ENCODE results near the gene KANSL1L.

DNA sequence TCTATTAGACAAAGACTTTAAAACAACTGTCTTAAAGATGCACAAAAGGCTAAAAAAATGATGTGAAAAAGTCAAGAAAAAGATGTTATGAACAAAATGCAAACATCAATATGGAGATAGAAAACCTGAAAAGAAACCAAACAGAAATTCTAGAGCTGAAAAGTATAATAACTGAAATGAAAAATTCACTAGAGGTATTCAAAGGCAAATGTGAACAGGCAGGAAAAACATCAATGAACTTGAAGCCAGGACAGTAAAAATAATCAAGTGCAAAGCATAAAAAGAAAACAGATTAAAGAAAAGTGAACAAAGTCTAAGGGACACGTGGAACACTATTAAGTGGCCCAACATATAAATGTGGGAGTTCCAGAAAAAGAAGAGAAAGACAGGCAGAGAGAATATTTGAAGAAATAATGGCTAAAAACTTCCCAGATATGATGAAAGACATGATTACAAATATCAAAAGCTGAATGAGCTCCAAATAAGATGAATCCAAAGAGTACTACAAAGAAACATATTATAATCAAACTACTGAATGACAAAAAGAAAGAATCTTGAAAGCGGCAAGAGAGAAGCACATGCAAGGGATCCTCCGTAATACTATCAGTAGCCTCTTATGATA, 57.5 kb downstream of the KANSL1L start:
- TF ChIP-seq EP300 (IDR thresholded peaks at IDR 0.05) (no peak), NR3C1 (IDR thresholded peaks at IDR 0.05) (no peak), RNF2 (IDR thresholded peaks at IDR 0.05; ENCODE audit: borderline replicate concordance, low read depth) (no peak), RAD21 (conservative IDR thresholded peaks at IDR 0.05 in 1 of 2, IDR thresholded peaks at IDR 0.05 in 1 of 2) (no peak), CHD2 (IDR thresholded peaks at IDR 0.05; ENCODE audit: low read length, partially characterized antibody) (no peak), POLR2A (IDR thresholded peaks at IDR 0.05; ENCODE audit: low read length) (no peak), FOSL2 (IDR thresholded peaks at IDR 0.05) (no peak), FOSL2 (CRISPR knock-in tag; IDR thresholded peaks at IDR 0.05) (no peak), CEBPB (IDR thresholded peaks at IDR 0.05) (no peak)
- TF ChIP-seq, protein P1, sequence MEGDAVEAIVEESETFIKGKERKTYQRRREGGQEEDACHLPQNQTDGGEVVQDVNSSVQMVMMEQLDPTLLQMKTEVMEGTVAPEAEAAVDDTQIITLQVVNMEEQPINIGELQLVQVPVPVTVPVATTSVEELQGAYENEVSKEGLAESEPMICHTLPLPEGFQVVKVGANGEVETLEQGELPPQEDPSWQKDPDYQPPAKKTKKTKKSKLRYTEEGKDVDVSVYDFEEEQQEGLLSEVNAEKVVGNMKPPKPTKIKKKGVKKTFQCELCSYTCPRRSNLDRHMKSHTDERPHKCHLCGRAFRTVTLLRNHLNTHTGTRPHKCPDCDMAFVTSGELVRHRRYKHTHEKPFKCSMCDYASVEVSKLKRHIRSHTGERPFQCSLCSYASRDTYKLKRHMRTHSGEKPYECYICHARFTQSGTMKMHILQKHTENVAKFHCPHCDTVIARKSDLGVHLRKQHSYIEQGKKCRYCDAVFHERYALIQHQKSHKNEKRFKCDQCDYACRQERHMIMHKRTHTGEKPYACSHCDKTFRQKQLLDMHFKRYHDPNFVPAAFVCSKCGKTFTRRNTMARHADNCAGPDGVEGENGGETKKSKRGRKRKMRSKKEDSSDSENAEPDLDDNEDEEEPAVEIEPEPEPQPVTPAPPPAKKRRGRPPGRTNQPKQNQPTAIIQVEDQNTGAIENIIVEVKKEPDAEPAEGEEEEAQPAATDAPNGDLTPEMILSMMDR (IDR thresholded peaks at IDR 0.05) = no peak
- TF ChIP-seq, protein P2, sequence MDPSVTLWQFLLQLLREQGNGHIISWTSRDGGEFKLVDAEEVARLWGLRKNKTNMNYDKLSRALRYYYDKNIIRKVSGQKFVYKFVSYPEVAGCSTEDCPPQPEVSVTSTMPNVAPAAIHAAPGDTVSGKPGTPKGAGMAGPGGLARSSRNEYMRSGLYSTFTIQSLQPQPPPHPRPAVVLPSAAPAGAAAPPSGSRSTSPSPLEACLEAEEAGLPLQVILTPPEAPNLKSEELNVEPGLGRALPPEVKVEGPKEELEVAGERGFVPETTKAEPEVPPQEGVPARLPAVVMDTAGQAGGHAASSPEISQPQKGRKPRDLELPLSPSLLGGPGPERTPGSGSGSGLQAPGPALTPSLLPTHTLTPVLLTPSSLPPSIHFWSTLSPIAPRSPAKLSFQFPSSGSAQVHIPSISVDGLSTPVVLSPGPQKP (IDR thresholded peaks at IDR 0.05; ENCODE audit: low read depth, low read length) = no peak
- TF ChIP-seq, protein P3, sequence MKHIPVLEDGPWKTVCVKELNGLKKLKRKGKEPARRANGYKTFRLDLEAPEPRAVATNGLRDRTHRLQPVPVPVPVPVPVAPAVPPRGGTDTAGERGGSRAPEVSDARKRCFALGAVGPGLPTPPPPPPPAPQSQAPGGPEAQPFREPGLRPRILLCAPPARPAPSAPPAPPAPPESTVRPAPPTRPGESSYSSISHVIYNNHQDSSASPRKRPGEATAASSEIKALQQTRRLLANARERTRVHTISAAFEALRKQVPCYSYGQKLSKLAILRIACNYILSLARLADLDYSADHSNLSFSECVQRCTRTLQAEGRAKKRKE (CRISPR knock-in tag; IDR thresholded peaks at IDR 0.05; ENCODE audit: low read depth) = no peak
- TF ChIP-seq, protein P4, sequence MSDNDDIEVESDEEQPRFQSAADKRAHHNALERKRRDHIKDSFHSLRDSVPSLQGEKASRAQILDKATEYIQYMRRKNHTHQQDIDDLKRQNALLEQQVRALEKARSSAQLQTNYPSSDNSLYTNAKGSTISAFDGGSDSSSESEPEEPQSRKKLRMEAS (IDR thresholded peaks at IDR 0.05) = no peak

All from A549 (cell line).